ENCODE measurements around the gene NHSL1. TPM values are rescaled to one million over a fixed set of nuclear protein-coding genes. Genes with fewer than 3 reads are reported as not detected.

Gene NHSL1
- polyA plus RNA-seq, 3 donors, result 0.06 to 2.8 (median 0.51) TPM

GRCh38 chr6:138446821-138447220 lies 52.5 kb downstream of the NHSL1 start:
- no peaks in the 10 kb centered on the region for H3K36me3 ChIP-seq (replicated peaks in 1 of 2; ENCODE audit: control insufficient read depth in 1 of 2, insufficient read depth in 2 of 2, low read length in 2 of 2)
- Mint-ChIP-seq H3K27ac (no peak overlapping the region), H3K36me3 (peaks cover 0 to 5% of the 10 kb centered on the region in 2 donors), H3K9me3 (peaks cover 0 to 3% (median 0%) of the 10 kb centered on the region in 7 donors), H3K4me1 (peaks cover 1% of the 10 kb centered on the region), H3K4me3 (no peak overlapping the region), H3K27me3 (ENCODE audit: low read depth in 3 of 3) (no peaks in the 10 kb centered on the region)
- no peak overlapping the region for H3K9ac ChIP-seq (ENCODE audit: insufficient read depth, low read length, poor library complexity, severe bottlenecking)
- no peaks in the 10 kb centered on the region for H3K79me2 ChIP-seq (ENCODE audit: insufficient read depth, low read length)
- no peak for TF ChIP-seq CTCF (IDR thresholded peaks at IDR 0.05)
- no peak overlapping the region for H3K27ac ChIP-seq (ENCODE audit: low read depth in 1 of 2, low read length in 2 of 2)
- H3K4me2 ChIP-seq (replicated peaks; ENCODE audit: extremely low read depth, low read length, poor library complexity, severe bottlenecking), result no peak overlapping the region
- H4K20me1 ChIP-seq (ENCODE audit: insufficient read depth, low read length), result no peaks in the 10 kb centered on the region
- WGBS (ENCODE audit: insufficient coverage), result 100% methylated on average over 3 of the region's 6 CpGs
- no peaks in the 10 kb centered on the region for H3K4me1 ChIP-seq (ENCODE audit: control insufficient read depth in 1 of 2, insufficient read depth in 2 of 2, low read length in 2 of 2)
- no peaks in the 10 kb centered on the region for H3K27me3 ChIP-seq (ENCODE audit: control insufficient read depth in 2 of 2, insufficient read depth in 2 of 2, low read length in 2 of 2)
- no peak overlapping the region for H3K4me3 ChIP-seq (replicated peaks in 1 of 3; ENCODE audit: low read depth in 2 of 3, low read length in 3 of 3)
- H3K9me3 ChIP-seq (replicated peaks in 1 of 2; ENCODE audit: control insufficient read depth in 1 of 2, insufficient read depth in 1 of 2, low read length in 2 of 2), result no peaks in the 10 kb centered on the region
- intact Hi-C loops (cut with micrococcal nuclease), result no loop called here
- H2AFZ ChIP-seq (ENCODE audit: insufficient read depth, low read depth, low read length, poor library complexity, severe bottlenecking), result no peak overlapping the region
- no peak for DNase-seq

- Mint-ChIP-seq H3K27ac (no peak overlapping the region), H3K9me3 (peaks cover 0 to 3% (median 0%) of the 10 kb centered on the region in 7 donors), H3K27me3 (ENCODE audit: low read depth in 3 of 3) (peaks cover 0 to 1% (median 0%) of the 10 kb centered on the region in 3 donors), H3K36me3 (peaks cover 0 to 7% of the 10 kb centered on the region in 2 donors), H3K4me3 (no peak overlapping the region), H3K4me1 (peaks cover 7% of the 10 kb centered on the region)
- Histone ChIP-seq H3K79me2 (ENCODE audit: insufficient read depth, low read length) (no peaks in the 10 kb centered on the region), H3K4me1 (ENCODE audit: control insufficient read depth in 1 of 2, insufficient read depth in 2 of 2, low read length in 2 of 2) (peaks cover 0 to 9% of the 10 kb centered on the region in 2 donors), H3K4me2 (replicated peaks; ENCODE audit: extremely low read depth, low read length, poor library complexity, severe bottlenecking) (no peak overlapping the region), H3K4me3 (replicated peaks in 1 of 3; ENCODE audit: low read depth in 2 of 3, low read length in 3 of 3) (no peak overlapping the region), H3K27me3 (ENCODE audit: control insufficient read depth in 2 of 2, insufficient read depth in 2 of 2, low read length in 2 of 2) (no peaks in the 10 kb centered on the region), H4K20me1 (ENCODE audit: insufficient read depth, low read length) (no peaks in the 10 kb centered on the region), H2AFZ (ENCODE audit: insufficient read depth, low read depth, low read length, poor library complexity, severe bottlenecking) (no peak overlapping the region), H3K27ac (ENCODE audit: low read depth in 1 of 2, low read length in 2 of 2) (no peak overlapping the region), H3K36me3 (replicated peaks in 1 of 2; ENCODE audit: control insufficient read depth in 1 of 2, insufficient read depth in 2 of 2, low read length in 2 of 2) (no peaks in the 10 kb centered on the region), H3K9ac (ENCODE audit: insufficient read depth, low read length, poor library complexity, severe bottlenecking) (no peak overlapping the region), H3K9me3 (replicated peaks in 1 of 2; ENCODE audit: control insufficient read depth in 1 of 2, insufficient read depth in 1 of 2, low read length in 2 of 2) (no peaks in the 10 kb centered on the region)
- intact Hi-C loops (cut with micrococcal nuclease), result no loop called here
- no peak for DNase-seq
- TF ChIP-seq CTCF (IDR thresholded peaks at IDR 0.05), result no peak
These were observed 55.3 kb downstream of the NHSL1 start for GRCh38 chr6:138443979-138444378.
